Right ventricle myocardium inferior (tissue), 1 donor: Measurements from ENCODE around the gene FYCO1. TPM values are rescaled to one million over a fixed set of nuclear protein-coding genes. Genes with fewer than 3 reads are reported as not detected.

Experiments
- ATAC-seq: fragments of 200-7000 bp; cut with Tn5 transposase; one replicate; pipeline ENCODE4 v1.9.1; 2020; ENCODE audit warnings: mild to moderate bottlenecking, moderate library complexity
- DNase-seq: peaks from one replicate; pipeline ENCODE4 v3.0.0; 2021; ENCODE audit errors: missing footprints
- intact Hi-C: fragments of 100-400 bp; cut with DNase I; formaldehyde crosslinking; loops from one replicate; pipeline ENCODE4 v1.11.0; 2022
- total RNA-seq: library from RNA; stranded (reverse); fragmentation: NEBNext Ultra II Directional; extraction: Animal tissue kit (Norgen Biotek cat#: 25700); gene quantifications from one replicate; pipeline ENCODE4 v1.2.1, GENCODE V29; 2021
- donor health status: DM: no; HTN: yes; CAD: no; lungs with severe emphysema.

The FYCO1 gene
- total RNA-seq, 1 donor from 2014 or later = 107 TPM

GRCh38 chr3:45969953-45970352 is 25.7 kb downstream of the FYCO1 start:
- intact Hi-C loops = no loop called here
- ATAC-seq (no peak), DNase-seq (no peak)

GRCh38 chr3:45969116-45969515 is 26.5 kb downstream of the FYCO1 start:
- no peak for ATAC-seq
- intact Hi-C loops = no loop called here
- DNase-seq = no peak

GRCh38 chr3:45968706-45969105 is 26.9 kb downstream of the FYCO1 start:
- intact Hi-C loops = no loop called here
- DNase-seq (no peak), ATAC-seq (no peak)

GRCh38 chr3:45968149-45968548 is 27.5 kb downstream of the FYCO1 start:
- DNase-seq (no peak), ATAC-seq (peak; percentile 47)
- intact Hi-C loops = no loop called here

- ATAC-seq = peak; percentile 49
- DNase-seq = no peak
- intact Hi-C loops = no loop called here
These were observed 27.9 kb downstream of the FYCO1 start for GRCh38 chr3:45967724-45968123.

- ATAC-seq (peak; percentile 33), DNase-seq (no peak)
- intact Hi-C loops = no loop called here
These were observed 28.5 kb downstream of the FYCO1 start for GRCh38 chr3:45966950-45967640.

- intact Hi-C loops = no loop called here
- DNase-seq = no peak
- peak; percentile 62 for ATAC-seq
These were observed 29.2 kb downstream of the FYCO1 start for GRCh38 chr3:45966371-45966791.

GRCh38 chr3:45965653-45966052 is 30.0 kb downstream of the FYCO1 start:
- DNase-seq (no peak), ATAC-seq (no peak)
- intact Hi-C loops = no loop called here

- intact Hi-C loops = no loop called here
- ATAC-seq (no peak), DNase-seq (no peak)
These were observed 30.4 kb downstream of the FYCO1 start for GRCh38 chr3:45965253-45965652.

GRCh38 chr3:45964139-45964538 is 31.5 kb downstream of the FYCO1 start:
- DNase-seq (no peak), ATAC-seq (no peak)
- intact Hi-C loops = no loop called here

GRCh38 chr3:45962033-45962432 is 33.6 kb downstream of the FYCO1 start:
- no peak for DNase-seq

GRCh38 chr3:45960289-45960688 is 35.3 kb downstream of the FYCO1 start:
- no peak for ATAC-seq
- DNase-seq = no peak
- intact Hi-C loops = no loop called here

More at GRCh38 chr3:45962033-45962432, 33.6 kb downstream of the FYCO1 start:
- intact Hi-C loops = no loop called here
- no peak for ATAC-seq

- no peak for ATAC-seq
- DNase-seq = no peak
- intact Hi-C loops = no loop called here
These were observed 36.4 kb downstream of the FYCO1 start for GRCh38 chr3:45959201-45959600.

- intact Hi-C loops = no loop called here
- peak; percentile 26 for ATAC-seq
- DNase-seq = no peak
These were observed 37.3 kb downstream of the FYCO1 start for GRCh38 chr3:45958321-45958791.

GRCh38 chr3:45957586-45957985 is 38.0 kb downstream of the FYCO1 start:
- ATAC-seq (no peak), DNase-seq (no peak)
- intact Hi-C loops = no loop called here

GRCh38 chr3:45955706-45956105 is 39.9 kb downstream of the FYCO1 start:
- DNase-seq (no peak), ATAC-seq (no peak)
- intact Hi-C loops = no loop called here

- ATAC-seq (no peak), DNase-seq (no peak)
- intact Hi-C loops = no loop called here
These were observed 40.5 kb downstream of the FYCO1 start for GRCh38 chr3:45955017-45955647.

- DNase-seq (no peak), ATAC-seq (no peak)
- intact Hi-C loops = no loop called here
These were observed 41.3 kb downstream of the FYCO1 start for GRCh38 chr3:45954306-45954705.

GRCh38 chr3:45953536-45953935 is 42.1 kb downstream of the FYCO1 start:
- intact Hi-C loops = no loop called here
- no peak for ATAC-seq
- DNase-seq = no peak

- DNase-seq (no peak), ATAC-seq (no peak)
- intact Hi-C loops = no loop called here
These were observed 43.2 kb downstream of the FYCO1 start for GRCh38 chr3:45952456-45952855.

GRCh38 chr3:45951946-45952345 is 43.7 kb downstream of the FYCO1 start:
- DNase-seq = no peak
- intact Hi-C loops = no loop called here
- peak; percentile 38 for ATAC-seq
